ENCODE results near the gene PDE4C. TPM values are rescaled to one million over a fixed set of nuclear protein-coding genes. Genes with fewer than 3 reads are reported as not detected.
"Not testable (repeated sequence)": the region's sequence is repeated elsewhere in the genome, so short reads cannot be mapped to it uniquely, and the experiment has no call there.

Gene PDE4C
- total and polyA plus RNA-seq, 11 donors = 0.16 to 4.6 (median 1.1) TPM; not detected in 1

DNA sequence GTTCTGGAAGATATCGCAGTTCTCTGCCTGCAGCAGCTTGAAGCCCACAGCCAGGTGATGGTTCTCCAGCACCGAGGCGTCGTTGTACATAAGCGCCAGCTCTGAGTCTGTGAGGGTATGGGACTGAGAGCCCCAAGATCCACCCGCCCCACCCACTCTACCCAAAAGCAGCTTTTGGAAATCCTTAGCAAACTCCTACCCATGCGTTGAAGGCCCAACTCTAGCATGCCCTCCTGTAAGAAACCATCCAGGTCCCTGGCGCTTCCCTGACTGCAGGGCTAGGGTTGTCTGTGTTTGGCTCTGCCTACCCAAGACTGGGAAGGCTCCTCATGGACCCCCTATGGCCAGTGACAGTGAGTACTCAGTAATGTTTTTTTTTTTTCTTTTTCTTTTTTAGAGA is 9.4 kb downstream of the PDE4C start:
- H3K36me3 ChIP-seq = no peaks in the 10 kb centered on the region
- DNase-seq (no peak), ATAC-seq (no peak)
- H3K9me3 ChIP-seq = no peaks in the 10 kb centered on the region
- H3K4me1 ChIP-seq = no peaks in the 10 kb centered on the region
- intact Hi-C loops (cut with DNase I) = no loop called here
- H3K4me3 ChIP-seq = no peak overlapping the region
- TF ChIP-seq, protein P1, sequence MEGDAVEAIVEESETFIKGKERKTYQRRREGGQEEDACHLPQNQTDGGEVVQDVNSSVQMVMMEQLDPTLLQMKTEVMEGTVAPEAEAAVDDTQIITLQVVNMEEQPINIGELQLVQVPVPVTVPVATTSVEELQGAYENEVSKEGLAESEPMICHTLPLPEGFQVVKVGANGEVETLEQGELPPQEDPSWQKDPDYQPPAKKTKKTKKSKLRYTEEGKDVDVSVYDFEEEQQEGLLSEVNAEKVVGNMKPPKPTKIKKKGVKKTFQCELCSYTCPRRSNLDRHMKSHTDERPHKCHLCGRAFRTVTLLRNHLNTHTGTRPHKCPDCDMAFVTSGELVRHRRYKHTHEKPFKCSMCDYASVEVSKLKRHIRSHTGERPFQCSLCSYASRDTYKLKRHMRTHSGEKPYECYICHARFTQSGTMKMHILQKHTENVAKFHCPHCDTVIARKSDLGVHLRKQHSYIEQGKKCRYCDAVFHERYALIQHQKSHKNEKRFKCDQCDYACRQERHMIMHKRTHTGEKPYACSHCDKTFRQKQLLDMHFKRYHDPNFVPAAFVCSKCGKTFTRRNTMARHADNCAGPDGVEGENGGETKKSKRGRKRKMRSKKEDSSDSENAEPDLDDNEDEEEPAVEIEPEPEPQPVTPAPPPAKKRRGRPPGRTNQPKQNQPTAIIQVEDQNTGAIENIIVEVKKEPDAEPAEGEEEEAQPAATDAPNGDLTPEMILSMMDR (IDR thresholded peaks at IDR 0.05) = no peak
- no peak for TF ChIP-seq POLR2A (IDR thresholded peaks at IDR 0.05)
- 91 to 94% (median 93%) methylated on average over 8 of the region's 8 CpGs for WGBS, 4 donors
- no peak overlapping the region for H3K27ac ChIP-seq
- H3K27me3 ChIP-seq = peaks cover 0 to 17% (median 10%) of the 10 kb centered on the region in 9 donors

DNA sequence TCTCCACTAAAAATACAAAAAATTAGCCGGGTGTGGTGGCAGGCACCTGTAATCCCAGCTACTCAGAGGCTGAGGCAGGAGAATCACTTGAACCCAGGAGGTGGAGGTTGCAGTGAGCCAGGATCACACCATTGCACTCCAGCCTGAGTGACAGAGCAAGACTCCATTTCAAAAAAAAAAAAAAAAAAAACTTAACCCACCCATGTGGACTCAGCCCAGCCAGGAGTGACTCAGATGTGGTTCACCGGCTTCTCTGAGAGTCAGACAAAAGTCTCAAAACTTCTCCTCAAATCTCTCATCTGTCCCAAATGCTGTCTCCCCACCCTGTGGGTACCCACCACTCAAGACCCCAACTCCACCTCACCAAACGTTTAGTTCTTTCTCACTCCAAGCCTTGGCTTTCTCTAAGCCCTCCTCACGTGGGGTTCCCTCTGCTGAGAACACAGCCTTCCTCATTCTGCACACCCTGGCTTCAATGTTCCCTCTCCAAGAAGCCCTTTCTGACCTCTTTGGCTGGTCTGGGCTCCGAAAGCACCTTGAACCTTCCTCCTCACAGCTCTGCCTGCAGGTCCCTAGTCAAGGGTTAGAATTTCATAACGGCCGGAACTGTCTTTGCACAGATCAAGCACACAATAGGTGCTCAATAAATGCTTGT is 11.3 kb downstream of the PDE4C start:
- H3K36me3 ChIP-seq = no peaks in the 10 kb centered on the region
- TF ChIP-seq POLR2A (IDR thresholded peaks at IDR 0.05) = no peak
- DNase-seq (no peak), ATAC-seq (no peak)
- intact Hi-C loops (cut with DNase I) = no loop called here
- H3K4me1 ChIP-seq = no peaks in the 10 kb centered on the region
- WGBS, 4 donors = 64 to 83% (median 76%) methylated on average over 7 of the region's 7 CpGs
- H3K27me3 ChIP-seq = peaks cover 0 to 5% (median 0%) of the 10 kb centered on the region in 9 donors
- H3K27ac ChIP-seq = no peak overlapping the region
- no peaks in the 10 kb centered on the region for H3K9me3 ChIP-seq
- H3K4me3 ChIP-seq = no peak overlapping the region

DNA sequence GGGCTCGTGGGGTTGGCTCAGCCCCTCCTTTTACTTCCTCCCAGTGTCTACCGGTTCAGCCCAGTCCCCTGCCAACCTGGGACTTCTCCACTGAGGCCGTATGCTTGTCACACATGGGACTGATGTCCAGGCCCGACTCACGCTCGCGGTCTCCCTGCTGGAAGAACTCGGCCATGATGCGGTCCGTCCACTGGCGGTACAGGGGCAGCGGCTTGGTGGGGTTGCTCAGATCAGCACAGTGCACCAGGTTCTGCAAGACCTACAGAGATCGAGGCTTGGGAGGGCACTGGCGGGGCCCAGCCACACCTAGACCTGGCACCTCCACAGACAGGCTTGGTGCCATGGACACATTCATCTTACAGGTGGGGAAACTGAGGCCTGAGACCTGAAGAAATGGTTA is 14.6 kb downstream of the PDE4C start:
- ATAC-seq = no peak
- H3K9me3 ChIP-seq = no peaks in the 10 kb centered on the region
- 82 to 88% (median 85%) methylated on average over 11 to 14 of the region's 14 CpGs for WGBS, 4 donors
- intact Hi-C loops (cut with DNase I) = loop anchor here in 1 of 10 donors (2.0 kb wide), 1 partner anchor 41 kb away; no protein-coding TSS in a partner anchor
- no peaks in the 10 kb centered on the region for H3K36me3 ChIP-seq
- no peak overlapping the region for H3K4me3 ChIP-seq
- TF ChIP-seq POLR2A (IDR thresholded peaks at IDR 0.05) = no peak
- TF ChIP-seq, protein P1 (IDR thresholded peaks at IDR 0.05) = no peak
- H3K4me1 ChIP-seq = peaks cover 0 to 5% (median 0%) of the 10 kb centered on the region in 12 donors
- H3K27me3 ChIP-seq = peaks cover 0 to 7% (median 0%) of the 10 kb centered on the region in 9 donors
- no peak for DNase-seq
- no peak overlapping the region for H3K27ac ChIP-seq

DNA sequence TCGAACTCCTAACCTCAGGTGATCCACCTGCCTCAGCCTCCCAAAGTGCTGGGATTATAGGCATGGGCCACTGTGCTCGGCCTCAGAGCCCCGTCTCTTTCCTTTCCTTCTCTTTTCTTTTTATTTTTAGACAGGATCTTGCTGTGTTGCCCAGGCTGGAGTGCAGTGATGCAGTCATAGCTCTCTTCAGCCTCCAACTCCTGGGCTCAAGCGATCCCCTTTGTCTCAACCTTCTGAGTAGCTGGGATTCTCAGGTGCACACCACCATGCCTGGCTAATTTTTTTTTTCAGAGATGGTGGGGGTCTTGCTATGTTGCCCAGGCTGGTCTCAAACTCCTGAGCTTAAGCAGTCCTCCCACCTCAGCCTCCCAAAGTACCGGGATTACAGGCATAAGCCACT is 16.3 kb downstream of the PDE4C start:
- WGBS, 4 donors = 76 to 93% (median 83%) methylated on average over 5 of the region's 5 CpGs
- not testable (repeated sequence) for ATAC-seq

DNA sequence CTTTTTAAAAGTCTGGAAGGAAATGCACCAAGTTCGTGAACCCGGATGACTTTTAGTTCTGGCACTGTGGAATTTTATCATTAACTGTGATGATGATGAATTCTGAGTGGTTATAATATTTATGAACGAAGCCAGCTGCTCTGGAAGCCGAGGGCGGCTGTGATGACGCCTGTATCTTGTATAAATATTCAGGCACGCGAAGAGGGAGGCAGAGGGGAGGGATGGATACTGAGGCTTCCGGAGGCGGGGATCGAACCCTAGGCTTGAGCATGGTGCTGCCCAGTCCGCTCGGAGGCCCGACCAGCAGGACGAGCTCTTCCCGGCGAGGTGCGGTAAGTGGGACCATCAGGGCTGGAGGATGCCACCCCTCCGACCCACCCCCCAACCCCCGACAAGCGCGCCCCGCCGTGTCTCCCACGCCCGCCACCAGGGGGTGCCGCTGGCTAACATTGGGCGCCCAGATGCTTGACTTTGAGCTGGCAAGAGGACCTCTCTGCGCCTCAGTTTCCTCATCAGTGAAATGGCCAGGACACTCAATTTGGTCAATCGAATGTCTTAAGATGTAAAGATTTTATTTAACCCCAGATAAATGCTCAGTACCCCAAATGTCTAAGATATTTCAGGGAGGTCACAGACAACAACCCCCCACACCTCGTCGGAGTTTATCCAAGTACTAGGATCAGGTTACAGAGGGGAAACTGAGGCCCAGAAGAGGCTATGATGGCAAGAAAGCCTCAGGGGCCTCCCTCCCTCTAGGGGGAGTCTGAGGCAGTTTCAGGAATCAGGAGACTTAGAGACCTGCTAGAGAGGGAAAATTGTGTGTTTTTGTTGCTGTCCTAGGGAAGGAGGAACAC is 17.9 kb downstream of the PDE4C start:
- peak overlapping the region in 3 of 12 donors; percentile 1 to 35 (median 18) for H3K27ac ChIP-seq
- DNase-seq (peak in 3 of 5 donors; percentile 46 to 78 (median 59)), ATAC-seq (no peak)
- TF ChIP-seq, protein P1 (IDR thresholded peaks at IDR 0.05) = peak; percentile 58 to 81 (median 67)
- TF ChIP-seq POLR2A (IDR thresholded peaks at IDR 0.05) = no peak
- no peak overlapping the region for H3K4me3 ChIP-seq
- no peaks in the 10 kb centered on the region for H3K36me3 ChIP-seq
- intact Hi-C loops (cut with DNase I) = loop anchor here in 9 of 10 donors (1.0 to 10.0 kb wide), 10 partner anchors 40 to 209 kb away; partner anchors contain the start of genes LSM4 (in 4 of the 9) and SSBP4 (in 2 of the 9)
- H3K9me3 ChIP-seq = no peaks in the 10 kb centered on the region
- WGBS, 4 donors = 12 to 23% (median 16%) methylated on average over 17 to 32 of the region's 32 CpGs
- peaks cover 0 to 22% (median 12%) of the 10 kb centered on the region in 12 donors for H3K4me1 ChIP-seq
- peaks cover 0 to 7% (median 0%) of the 10 kb centered on the region in 9 donors for H3K27me3 ChIP-seq

More for the DNA sequence above, 16.3 kb downstream of the PDE4C start:
- H3K36me3 ChIP-seq, DNase-seq, H3K4me3 ChIP-seq, H3K27me3 ChIP-seq, H3K27ac ChIP-seq, H3K9me3 ChIP-seq: not testable (repeated sequence)
- H3K4me1 ChIP-seq = peaks cover 0 to 14% (median 10%) of the 10 kb centered on the region in 12 donors
- intact Hi-C loops (cut with DNase I) = loop anchor here (2.0 to 10.0 kb wide), 9 partner anchors 39 to 207 kb away; partner anchors contain the start of genes LSM4 (in 4 of the 10) and SSBP4 (in 2 of the 10)

Measured in heart left ventricle (tissue), 16 donors.